Upper lobe of left lung (tissue), 6 donors: ENCODE data around the gene PRORP. TPM values are rescaled to one million over a fixed set of nuclear protein-coding genes. Genes with fewer than 3 reads are reported as not detected.
"Not testable (repeated sequence)": the region's sequence is repeated elsewhere in the genome, so short reads cannot be mapped to it uniquely, and the experiment has no call there.

Experiments
- ATAC-seq, 2 donors: fragments of 200-7000 bp; cut with Tn5 transposase; one replicate each; pipeline ENCODE4 v1.9.1; 2022; ENCODE audit warnings: mild to moderate bottlenecking in 2 of 2, moderate library complexity in 2 of 2; ENCODE audit not compliant: low FRiP score in 2 of 2
- DNase-seq, 2 donors: peaks; one replicate each; pipeline ENCODE4 v3.0.0-alpha.2; 2019 to 2020
- H3K27ac ChIP-seq, 4 donors: fragments of 200-600 bp; sonication (generic); one replicate each; pipeline ENCODE4 v1.5.1; 2016 to 2019
- H3K27me3 ChIP-seq, 4 donors: fragments of 200-600 bp; sonication (generic); one replicate each; pipeline ENCODE4 v1.5.1; 2017 to 2019
- H3K36me3 ChIP-seq, 4 donors: fragments of 200-600 bp; sonication (generic); one replicate each; pipeline ENCODE4 v1.5.1; 2016 to 2019
- H3K4me1 ChIP-seq, 4 donors: fragments of 200-600 bp; sonication (generic); one replicate each; pipeline ENCODE4 v1.5.1; 2018 to 2019
- H3K4me3 ChIP-seq, 4 donors: fragments of 200-600 bp; sonication (generic); one replicate each; pipeline ENCODE4 v1.5.1; 2017 to 2019; ENCODE audit warnings: mild to moderate bottlenecking in 2 of 4, moderate library complexity in 1 of 4
- H3K9me3 ChIP-seq, 4 donors: fragments of 200-600 bp; sonication (generic); one replicate each; pipeline ENCODE4 v1.5.1; 2018 to 2019
- EP300 ChIP-seq, 4 donors: sonication (generic); formaldehyde crosslinking; IDR thresholded peaks; one replicate each; pipeline ENCODE4 v1.5.1; 2017; ENCODE audit warnings: antibody characterized with exemption in 4 of 4, control low read depth in 2 of 4
- POLR2A ChIP-seq, 4 donors: fragments of 450-650 bp; IDR thresholded peaks; one replicate each; pipeline ENCODE4 v1.5.1; 2016 to 2017; ENCODE audit warnings: antibody characterized with exemption in 4 of 4, mild to moderate bottlenecking in 2 of 4
- POLR2AphosphoS5 ChIP-seq, 2 donors: sonication (generic); formaldehyde crosslinking; IDR thresholded peaks; one replicate each; pipeline ENCODE4 v1.5.1; 2017; ENCODE audit warnings: antibody characterized with exemption in 2 of 2
- WGBS, 2 donors: methylation state at CpG; one replicate each; pipeline ENCODE4 v1.1.5; 2017 to 2018; 5-methylcytosine and 5-hydroxymethylcytosine counted together
- total RNA-seq, 6 donors: library from RNA; depleted of rRNA in 4 of 6; stranded (reverse); fragments of >200 nt in 4 of 6; gene quantifications; one replicate each; pipeline versions ENCODE4 v1.1.0 to v1.2.1, GENCODE V29; 2016 to 2021
- TF ChIP-seq, protein P1 (sequence below), 6 experiments: fragments of 450-650 bp in 4 of 6; fragments of 200-600 bp in 2 of 6; sonication (generic) in 2 of 6; IDR thresholded peaks; one replicate each; pipeline ENCODE4 v1.5.1; 2016 to 2019; ENCODE audit warnings: antibody characterized with exemption in 6 of 6
- donor health status: DM: no; HTN: no; CAD: no; lungs with moderate emphysema.
- donor health status: DM: no; HTN: yes; CAD: no; lungs with severe emphysema.

PRORP gene
- total RNA-seq, 6 donors from 2014 or later = 19.0 to 43.3 (median 30.2) TPM

DNA sequence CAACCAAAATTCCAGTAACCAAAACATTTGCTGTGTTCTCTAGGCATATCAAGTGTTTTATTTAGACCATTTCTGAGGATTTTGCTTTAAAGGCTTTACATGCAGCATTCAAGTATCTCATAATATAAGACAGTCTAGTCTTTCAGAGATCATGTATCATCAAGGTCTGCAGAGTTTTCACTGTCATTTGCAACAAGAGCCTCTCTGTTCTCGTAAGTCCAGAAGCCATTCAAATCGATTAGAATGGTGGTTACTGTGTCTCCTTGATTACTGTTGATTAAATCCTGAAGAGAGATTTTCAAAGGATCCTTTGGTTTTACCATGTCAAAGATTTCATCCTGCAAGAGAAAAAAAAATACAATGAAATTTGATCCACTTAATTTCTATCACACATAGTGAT lies 36.9 kb upstream of the PRORP start:
- TF ChIP-seq POLR2AphosphoS5 (IDR thresholded peaks at IDR 0.05) (no peak), EP300 (IDR thresholded peaks at IDR 0.05) (no peak), POLR2A (IDR thresholded peaks at IDR 0.05) (no peak)
- TF ChIP-seq, protein P1, sequence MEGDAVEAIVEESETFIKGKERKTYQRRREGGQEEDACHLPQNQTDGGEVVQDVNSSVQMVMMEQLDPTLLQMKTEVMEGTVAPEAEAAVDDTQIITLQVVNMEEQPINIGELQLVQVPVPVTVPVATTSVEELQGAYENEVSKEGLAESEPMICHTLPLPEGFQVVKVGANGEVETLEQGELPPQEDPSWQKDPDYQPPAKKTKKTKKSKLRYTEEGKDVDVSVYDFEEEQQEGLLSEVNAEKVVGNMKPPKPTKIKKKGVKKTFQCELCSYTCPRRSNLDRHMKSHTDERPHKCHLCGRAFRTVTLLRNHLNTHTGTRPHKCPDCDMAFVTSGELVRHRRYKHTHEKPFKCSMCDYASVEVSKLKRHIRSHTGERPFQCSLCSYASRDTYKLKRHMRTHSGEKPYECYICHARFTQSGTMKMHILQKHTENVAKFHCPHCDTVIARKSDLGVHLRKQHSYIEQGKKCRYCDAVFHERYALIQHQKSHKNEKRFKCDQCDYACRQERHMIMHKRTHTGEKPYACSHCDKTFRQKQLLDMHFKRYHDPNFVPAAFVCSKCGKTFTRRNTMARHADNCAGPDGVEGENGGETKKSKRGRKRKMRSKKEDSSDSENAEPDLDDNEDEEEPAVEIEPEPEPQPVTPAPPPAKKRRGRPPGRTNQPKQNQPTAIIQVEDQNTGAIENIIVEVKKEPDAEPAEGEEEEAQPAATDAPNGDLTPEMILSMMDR (IDR thresholded peaks at IDR 0.05) = no peak
- Histone ChIP-seq H3K4me1 (no peaks in the 10 kb centered on the region), H3K27ac (no peak overlapping the region), H3K36me3 (peaks cover 16 to 98% (median 52%) of the 10 kb centered on the region in 4 donors), H3K9me3 (no peaks in the 10 kb centered on the region), H3K27me3 (no peaks in the 10 kb centered on the region), H3K4me3 (no peak overlapping the region)
- DNase-seq = no peak
- 92 to 94% methylated on average over 2 of the region's 2 CpGs for WGBS, 2 donors
- no peak for ATAC-seq

DNA sequence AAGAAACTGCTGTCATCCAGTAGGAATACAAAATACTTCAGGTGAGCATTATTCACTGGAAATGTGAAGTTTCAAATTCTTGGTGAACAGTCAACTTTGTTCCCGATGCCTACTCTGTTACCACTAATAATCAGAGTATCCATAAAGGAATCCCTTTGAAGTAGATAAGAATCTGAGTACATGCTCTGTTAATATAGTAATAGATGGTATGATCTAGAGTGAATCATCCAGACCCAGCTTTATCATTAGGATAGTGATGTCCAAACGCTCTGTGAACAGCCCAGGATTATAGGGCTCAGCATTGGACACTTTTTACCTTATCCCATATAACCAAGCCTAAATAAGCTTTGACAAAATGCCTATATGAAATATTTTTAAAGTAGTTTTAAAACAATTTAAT lies 33.8 kb upstream of the PRORP start:
- Histone ChIP-seq H3K4me1 (no peaks in the 10 kb centered on the region), H3K4me3 (no peak overlapping the region), H3K27me3 (no peaks in the 10 kb centered on the region), H3K36me3 (peaks cover 15 to 99% (median 46%) of the 10 kb centered on the region in 4 donors), H3K27ac (no peak overlapping the region), H3K9me3 (no peaks in the 10 kb centered on the region)
- no peak for DNase-seq
- WGBS, 2 donors = 92 to 100% methylated on average over 2 of the region's 2 CpGs
- no peak for ATAC-seq
- TF ChIP-seq POLR2AphosphoS5 (IDR thresholded peaks at IDR 0.05) (no peak), EP300 (IDR thresholded peaks at IDR 0.05) (no peak), POLR2A (IDR thresholded peaks at IDR 0.05) (no peak)
- TF ChIP-seq, protein P1 (IDR thresholded peaks at IDR 0.05) = no peak

DNA sequence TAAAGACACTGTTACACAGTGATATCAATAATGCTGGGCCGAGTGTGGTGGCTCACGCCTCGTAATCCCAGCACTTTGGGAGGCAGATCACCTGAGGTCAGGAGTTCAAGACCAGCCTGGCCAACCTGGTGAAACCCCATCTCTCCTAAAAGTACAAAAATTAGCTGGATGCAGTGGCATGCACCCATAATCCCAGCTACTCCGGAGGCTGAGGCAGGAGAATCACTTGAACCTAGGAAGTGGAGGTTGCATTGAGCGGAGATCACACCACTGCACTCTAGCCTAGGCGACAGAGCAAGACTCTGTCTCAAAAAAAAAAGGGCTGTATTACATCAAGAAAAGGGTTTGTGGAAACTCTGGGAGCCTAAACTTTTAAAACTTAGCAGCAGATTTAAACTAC lies 27.7 kb upstream of the PRORP start:
- 90 to 93% methylated on average over 6 of the region's 6 CpGs for WGBS, 2 donors
- not testable (repeated sequence) for H3K4me3 ChIP-seq

DNA sequence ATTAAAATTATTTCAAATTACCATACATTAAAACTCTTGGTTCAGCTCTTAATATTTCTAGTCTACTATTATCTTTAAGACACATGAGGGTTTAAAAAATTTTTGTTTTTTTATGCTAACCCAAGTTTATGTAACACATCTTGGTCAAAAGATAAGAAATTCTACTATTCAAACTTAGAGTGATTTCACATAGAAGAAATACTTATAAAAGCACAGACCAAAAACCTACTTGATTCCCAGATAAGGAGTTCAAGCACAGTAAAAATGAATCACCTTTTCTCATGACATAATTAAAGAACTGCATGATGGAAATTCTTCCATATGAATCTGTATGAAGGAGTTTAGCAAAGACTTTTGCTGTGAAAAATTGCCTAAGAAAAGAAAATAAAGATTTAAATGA lies 14.5 kb upstream of the PRORP start:
- Histone ChIP-seq H3K27ac (no peak overlapping the region), H3K27me3 (no peaks in the 10 kb centered on the region), H3K36me3 (peaks cover 15 to 91% (median 60%) of the 10 kb centered on the region in 4 donors), H3K9me3 (no peaks in the 10 kb centered on the region), H3K4me1 (no peaks in the 10 kb centered on the region), H3K4me3 (no peak overlapping the region)
- DNase-seq = no peak
- no peak for TF ChIP-seq POLR2AphosphoS5 (IDR thresholded peaks at IDR 0.05)
- TF ChIP-seq, protein P1 (IDR thresholded peaks at IDR 0.05) = no peak
- no peak for TF ChIP-seq EP300 (IDR thresholded peaks at IDR 0.05)
- no peak for TF ChIP-seq POLR2A (IDR thresholded peaks at IDR 0.05)
- ATAC-seq = no peak

More for the DNA sequence above, 27.7 kb upstream of the PRORP start:
- ATAC-seq, H3K9me3 ChIP-seq, DNase-seq, H3K27me3 ChIP-seq, H3K27ac ChIP-seq, H3K4me1 ChIP-seq: not testable (repeated sequence)
- H3K36me3 ChIP-seq = peaks cover 10 to 94% (median 55%) of the 10 kb centered on the region in 4 donors

DNA sequence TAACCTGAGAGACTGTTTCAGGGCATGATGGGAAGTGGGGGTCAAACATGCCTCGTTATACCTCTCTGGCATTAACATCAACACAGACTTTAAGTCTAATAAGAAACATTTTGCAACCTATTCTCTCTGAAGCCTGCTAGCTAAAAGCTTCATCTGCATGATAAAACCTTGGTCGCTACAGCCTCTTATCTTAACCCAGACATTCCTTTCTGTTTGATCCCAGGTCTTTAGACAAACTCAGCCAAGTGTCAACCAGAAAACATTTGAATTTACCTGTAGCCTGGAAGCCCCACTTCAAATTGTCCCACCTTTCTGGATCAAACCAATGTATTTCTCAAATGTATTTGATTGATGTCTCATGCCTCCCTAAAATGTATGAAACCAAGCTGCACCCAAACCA lies 9.7 kb upstream of the PRORP start:
- Histone ChIP-seq H3K9me3 (no peaks in the 10 kb centered on the region), H3K27me3 (no peaks in the 10 kb centered on the region), H3K4me1 (peaks cover 0 to 4% (median 0%) of the 10 kb centered on the region in 4 donors), H3K36me3 (peaks cover 18 to 81% (median 48%) of the 10 kb centered on the region in 4 donors), H3K4me3 (no peak overlapping the region), H3K27ac (no peak overlapping the region)
- no peak for ATAC-seq
- DNase-seq = no peak
- TF ChIP-seq POLR2AphosphoS5 (IDR thresholded peaks at IDR 0.05) (no peak), EP300 (IDR thresholded peaks at IDR 0.05) (no peak), POLR2A (IDR thresholded peaks at IDR 0.05) (no peak)
- TF ChIP-seq, protein P1 (IDR thresholded peaks at IDR 0.05) = no peak
- 92 to 96% methylated on average over 2 of the region's 2 CpGs for WGBS, 2 donors
